WTC11 (cell line): ENCODE data around the gene IZUMO1. TPM values are rescaled to one million over a fixed set of nuclear protein-coding genes. Genes with fewer than 3 reads are reported as not detected.
A peak's percentile ranks its signal among the peaks of the same experiment; 100 is the strongest.

Experiments
- ATAC-seq: fragments of 200-7000 bp; cut with Tn5 transposase; 2 replicates; pipeline ENCODE4 v1.10.0; 2021; ENCODE audit warnings: mild to moderate bottlenecking, moderate library complexity
- CTCF ChIA-PET: fragments of 300-600 bp; sonication (Branson Sonifier 250); formaldehyde crosslinking; loops from one replicate; lab custom pipeline; 2021; ENCODE audit warnings: antibody characterized with exemption; lab: Charles Lee
- POLR2A ChIA-PET: fragments of 350-600 bp; sonication (Branson Sonifier 250); formaldehyde crosslinking; loops from one replicate; lab custom pipeline; 2021; ENCODE audit warnings: antibody characterized with exemption; lab: Charles Lee
- DNase-seq: peaks from one replicate; pipeline ENCODE4 v3.0.0; 2021; ENCODE audit warnings: low spot score
- H3K27ac Mint-ChIP-seq: 2 replicates; pipeline ENCODE4 v1.8.0; 2021; ENCODE audit warnings: mixed read lengths
- H3K27me3 Mint-ChIP-seq: 2 replicates; pipeline ENCODE4 v1.8.0; 2021; ENCODE audit warnings: low read depth, mild to moderate bottlenecking, moderate library complexity, mixed read lengths
- H3K36me3 Mint-ChIP-seq: 2 replicates; pipeline ENCODE4 v1.8.0; 2021; ENCODE audit warnings: mixed read lengths
- H3K4me1 Mint-ChIP-seq: 2 replicates; pipeline ENCODE4 v1.8.0; 2022; ENCODE audit warnings: mixed read lengths
- H3K4me3 Mint-ChIP-seq: 2 replicates; pipeline ENCODE4 v1.8.0; 2021; ENCODE audit warnings: mild to moderate bottlenecking, moderate library complexity, mixed read lengths
- H3K9me3 Mint-ChIP-seq: 2 replicates; pipeline ENCODE4 v1.8.0; 2021; ENCODE audit warnings: mixed read lengths
- CBFB ChIP-seq: sonication (generic); formaldehyde crosslinking; IDR thresholded peaks from 2 replicates; pipeline ENCODE4 v1.8.1; 2022; ENCODE audit warnings: mild to moderate bottlenecking, low read depth, missing genetic modification reagents
- CREB1 ChIP-seq: sonication (generic); formaldehyde crosslinking; IDR thresholded peaks from 2 replicates; pipeline ENCODE4 v1.8.0; 2023; ENCODE audit warnings: mild to moderate bottlenecking, missing genetic modification reagents
- CREM ChIP-seq: sonication (generic); formaldehyde crosslinking; IDR thresholded peaks from 2 replicates; pipeline ENCODE4 v1.8.1; 2022; ENCODE audit warnings: mild to moderate bottlenecking, missing genetic modification reagents, moderate library complexity
- ELF4 ChIP-seq: sonication (generic); formaldehyde crosslinking; IDR thresholded peaks from 2 replicates; pipeline ENCODE4 v1.8.1; 2022; ENCODE audit warnings: low read depth, mild to moderate bottlenecking, moderate library complexity, missing genetic modification reagents
- ETV6 ChIP-seq: sonication (generic); formaldehyde crosslinking; IDR thresholded peaks from 2 replicates; pipeline ENCODE4 v1.8.1; 2022; ENCODE audit warnings: mild to moderate bottlenecking, missing genetic modification reagents
- FOXK1 ChIP-seq: sonication (generic); formaldehyde crosslinking; IDR thresholded peaks from 2 replicates; pipeline ENCODE4 v1.8.0; 2022; ENCODE audit warnings: mild to moderate bottlenecking, moderate library complexity, missing genetic modification reagents
- FOXP1 ChIP-seq: sonication (generic); formaldehyde crosslinking; IDR thresholded peaks from 2 replicates; pipeline ENCODE4 v1.8.0; 2022; ENCODE audit warnings: missing genetic modification reagents, mild to moderate bottlenecking, moderate library complexity, borderline replicate concordance
- GABPB1 ChIP-seq: sonication (generic); formaldehyde crosslinking; IDR thresholded peaks from 2 replicates; pipeline ENCODE4 v1.8.1; 2023; ENCODE audit warnings: mild to moderate bottlenecking, missing genetic modification reagents
- HMGA2 ChIP-seq: fragments of 250-450 bp; sonication (Bioruptor Pico); IDR thresholded peaks from 2 replicates; pipeline ENCODE4 v1.4.0; 2021; ENCODE audit warnings: mild to moderate bottlenecking, moderate library complexity
- JUN ChIP-seq: sonication (generic); formaldehyde crosslinking; IDR thresholded peaks from 2 replicates; pipeline ENCODE4 v1.8.0; 2023; ENCODE audit warnings: mild to moderate bottlenecking, missing genetic modification reagents
- MXD4 ChIP-seq: fragments of 250-450 bp; sonication (Bioruptor Pico); IDR thresholded peaks from 2 replicates; pipeline ENCODE4 v1.8.0; 2021; ENCODE audit warnings: mild to moderate bottlenecking, moderate library complexity, borderline replicate concordance
- OVOL2 ChIP-seq: fragments of 250-450 bp; sonication (Bioruptor Pico); IDR thresholded peaks from 2 replicates; pipeline ENCODE4 v1.9.0; 2021; ENCODE audit warnings: mild to moderate bottlenecking, borderline replicate concordance
- SP1 ChIP-seq: sonication (generic); formaldehyde crosslinking; conservative IDR thresholded peaks from 2 replicates; pipeline ENCODE4 v1.8.1; 2022; ENCODE audit warnings: missing genetic modification reagents
- TEAD1 ChIP-seq: sonication (generic); formaldehyde crosslinking; IDR thresholded peaks from 2 replicates; pipeline ENCODE4 v1.8.0; 2022; ENCODE audit warnings: mild to moderate bottlenecking, missing genetic modification reagents
- ZBTB21 ChIP-seq: sonication (generic); formaldehyde crosslinking; IDR thresholded peaks from 2 replicates; pipeline ENCODE4 v1.8.1; 2023; ENCODE audit warnings: mild to moderate bottlenecking, missing genetic modification reagents, borderline replicate concordance
- ZNF121 ChIP-seq: sonication (generic); formaldehyde crosslinking; IDR thresholded peaks from 2 replicates; pipeline ENCODE4 v1.8.0; 2023; ENCODE audit warnings: missing genetic modification reagents
- ZNF138 ChIP-seq: sonication (generic); formaldehyde crosslinking; conservative IDR thresholded peaks from 2 replicates; pipeline ENCODE4 v1.8.1; 2022; ENCODE audit warnings: mild to moderate bottlenecking, moderate library complexity, missing genetic modification reagents
- ZNF396 ChIP-seq: fragments of 250-450 bp; sonication (Bioruptor Pico); IDR thresholded peaks from 2 replicates; pipeline ENCODE4 v1.8.0; 2021; ENCODE audit warnings: mild to moderate bottlenecking, moderate library complexity, borderline replicate concordance
- total RNA-seq: library from RNA; stranded (reverse); gene quantifications from 3 replicates; pipeline ENCODE4 v1.2.3, GENCODE V29; 2021
- TF ChIP-seq, protein P1 (sequence below): fragments of 200-600 bp; IDR thresholded peaks from 2 replicates; pipeline ENCODE4 v1.8.0; 2022; ENCODE audit warnings: antibody characterized with exemption
- TF ChIP-seq, protein P2 (sequence below): sonication (generic); formaldehyde crosslinking; conservative IDR thresholded peaks from 2 replicates; pipeline ENCODE4 v1.8.1; 2022; ENCODE audit warnings: mild to moderate bottlenecking, missing genetic modification reagents
- TF ChIP-seq, protein P3 (sequence below): sonication (generic); formaldehyde crosslinking; IDR thresholded peaks from 2 replicates; pipeline ENCODE4 v1.8.1; 2022; ENCODE audit warnings: low read depth, mild to moderate bottlenecking, moderate library complexity, missing genetic modification reagents, borderline replicate concordance
- TF ChIP-seq, protein P4 (sequence below): sonication (generic); formaldehyde crosslinking; IDR thresholded peaks from 2 replicates; pipeline ENCODE4 v1.8.1; 2023; ENCODE audit warnings: mild to moderate bottlenecking, missing genetic modification reagents, moderate library complexity
- TF ChIP-seq, protein P5 (sequence below): sonication (generic); formaldehyde crosslinking; IDR thresholded peaks from 2 replicates; pipeline ENCODE4 v1.8.0; 2023; ENCODE audit warnings: missing genetic modification reagents
- TF ChIP-seq, protein P6 (sequence below): fragments of 250-450 bp; sonication (Bioruptor Pico); IDR thresholded peaks from 2 replicates; pipeline ENCODE4 v1.9.0; 2021; ENCODE audit warnings: moderate library complexity, mild to moderate bottlenecking, inconsistent platforms, borderline replicate concordance
- TF ChIP-seq, protein P7 (sequence below): fragments of 250-450 bp; sonication (Bioruptor Pico); IDR thresholded peaks from 2 replicates; pipeline ENCODE4 v1.9.0; 2021; ENCODE audit warnings: mild to moderate bottlenecking

The IZUMO1 gene
- total RNA-seq, 1 experiment from 2014 or later: 2.2 TPM

DNA sequence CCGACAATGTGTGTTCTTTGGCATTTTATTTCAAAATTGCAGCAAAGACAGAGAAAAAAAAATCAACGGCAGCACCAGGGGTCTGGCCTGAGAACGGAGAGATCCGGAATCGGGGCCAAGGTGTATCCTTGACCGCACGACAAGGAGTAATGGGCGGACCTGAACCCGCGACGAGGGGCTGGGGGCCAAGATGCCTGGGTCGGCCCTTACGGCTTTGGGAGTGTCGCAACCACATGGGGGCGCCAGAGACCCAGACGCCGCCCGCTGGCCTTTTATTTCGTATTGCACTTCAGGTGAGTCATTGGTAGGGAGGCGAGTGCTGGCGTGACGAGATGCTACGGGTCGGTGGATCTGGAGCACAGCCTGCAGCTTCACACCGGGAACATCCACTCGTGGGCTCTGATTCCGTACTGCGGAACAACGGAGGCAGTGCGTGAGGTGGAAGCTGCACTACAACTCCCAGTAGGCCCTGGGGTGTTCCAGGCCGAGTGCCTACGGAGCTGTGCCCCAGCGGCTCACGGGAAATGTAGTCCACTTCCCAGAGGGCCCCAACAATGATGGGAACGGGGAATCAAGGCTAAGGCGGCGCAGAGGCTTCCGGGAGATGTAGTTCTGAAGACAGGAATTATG, 48.5 kb upstream of the IZUMO1 start (continued):
- TF ChIP-seq FOXK1 (CRISPR knock-in tag) (peak; percentile 76), ELF4 (CRISPR knock-in tag) (no peak), CREM (CRISPR knock-in tag) (0 out of 2 replicates have a peak, but pooled peaks have one; percentile 36), ETV6 (CRISPR knock-in tag) (0 out of 2 replicates have a peak, but pooled peaks have one; percentile 48), GABPB1 (CRISPR knock-in tag) (no peak), ZNF396 (CRISPR knock-in tag) (no peak), ZNF121 (CRISPR knock-in tag) (0 out of 2 replicates have a peak, but pooled peaks have one; percentile 11), TEAD1 (CRISPR knock-in tag) (peak; percentile 70), SP1 (CRISPR knock-in tag) (peak; percentile 79), CBFB (CRISPR knock-in tag) (no peak)
- TF ChIP-seq, protein P1, sequence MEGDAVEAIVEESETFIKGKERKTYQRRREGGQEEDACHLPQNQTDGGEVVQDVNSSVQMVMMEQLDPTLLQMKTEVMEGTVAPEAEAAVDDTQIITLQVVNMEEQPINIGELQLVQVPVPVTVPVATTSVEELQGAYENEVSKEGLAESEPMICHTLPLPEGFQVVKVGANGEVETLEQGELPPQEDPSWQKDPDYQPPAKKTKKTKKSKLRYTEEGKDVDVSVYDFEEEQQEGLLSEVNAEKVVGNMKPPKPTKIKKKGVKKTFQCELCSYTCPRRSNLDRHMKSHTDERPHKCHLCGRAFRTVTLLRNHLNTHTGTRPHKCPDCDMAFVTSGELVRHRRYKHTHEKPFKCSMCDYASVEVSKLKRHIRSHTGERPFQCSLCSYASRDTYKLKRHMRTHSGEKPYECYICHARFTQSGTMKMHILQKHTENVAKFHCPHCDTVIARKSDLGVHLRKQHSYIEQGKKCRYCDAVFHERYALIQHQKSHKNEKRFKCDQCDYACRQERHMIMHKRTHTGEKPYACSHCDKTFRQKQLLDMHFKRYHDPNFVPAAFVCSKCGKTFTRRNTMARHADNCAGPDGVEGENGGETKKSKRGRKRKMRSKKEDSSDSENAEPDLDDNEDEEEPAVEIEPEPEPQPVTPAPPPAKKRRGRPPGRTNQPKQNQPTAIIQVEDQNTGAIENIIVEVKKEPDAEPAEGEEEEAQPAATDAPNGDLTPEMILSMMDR: peak; percentile 92
- TF ChIP-seq, protein P2, sequence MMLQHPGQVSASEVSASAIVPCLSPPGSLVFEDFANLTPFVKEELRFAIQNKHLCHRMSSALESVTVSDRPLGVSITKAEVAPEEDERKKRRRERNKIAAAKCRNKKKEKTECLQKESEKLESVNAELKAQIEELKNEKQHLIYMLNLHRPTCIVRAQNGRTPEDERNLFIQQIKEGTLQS (CRISPR knock-in tag): no peak

DNA sequence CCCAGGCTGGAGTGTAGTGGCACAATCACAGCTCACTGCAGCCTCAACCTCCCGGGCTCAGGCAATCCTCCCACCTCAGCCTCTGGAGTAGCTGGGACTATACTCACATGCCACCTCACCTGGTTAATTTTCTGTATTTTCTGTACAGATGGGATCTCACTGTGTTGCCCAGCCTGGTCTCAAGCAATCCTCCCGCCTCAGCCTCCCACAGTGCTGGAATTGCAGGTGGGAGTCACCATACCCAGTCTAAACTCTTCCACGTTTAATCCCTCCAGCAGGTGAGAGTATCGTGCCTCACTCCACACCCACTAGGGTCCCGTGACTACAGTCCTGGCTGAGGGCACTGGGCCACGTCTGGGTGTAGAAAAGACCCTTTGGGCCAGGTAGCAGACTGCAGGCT, 47.6 kb upstream of the IZUMO1 start:
- H3K4me3 Mint-ChIP-seq: peak overlapping the region; percentile 96; the same call in 1 of the 2 replicates
- no peaks in the 10 kb centered on the region; the same call in none of the 2 replicates for H3K27me3 Mint-ChIP-seq
- no peaks in the 10 kb centered on the region for H3K36me3 Mint-ChIP-seq
- no peak for DNase-seq
- CTCF ChIA-PET: interaction anchor here (0.7 to 6.7 kb wide), 7 partner anchors 9 to 997 kb away, joined by 3 to 132 read pairs (median 5); partner anchors contain the start of genes BCAT2 and HSD17B14
- POLR2A ChIA-PET: interaction anchor here (0.7 to 1.6 kb wide), 2 partner anchors 12 to 44 kb away, joined by 3 to 11 read pairs; no protein-coding TSS in a partner anchor
- no peak for ATAC-seq
- peaks cover 16% of the 10 kb centered on the region for H3K4me1 Mint-ChIP-seq
- H3K27ac Mint-ChIP-seq: no peak overlapping the region
- TF ChIP-seq, protein P3, sequence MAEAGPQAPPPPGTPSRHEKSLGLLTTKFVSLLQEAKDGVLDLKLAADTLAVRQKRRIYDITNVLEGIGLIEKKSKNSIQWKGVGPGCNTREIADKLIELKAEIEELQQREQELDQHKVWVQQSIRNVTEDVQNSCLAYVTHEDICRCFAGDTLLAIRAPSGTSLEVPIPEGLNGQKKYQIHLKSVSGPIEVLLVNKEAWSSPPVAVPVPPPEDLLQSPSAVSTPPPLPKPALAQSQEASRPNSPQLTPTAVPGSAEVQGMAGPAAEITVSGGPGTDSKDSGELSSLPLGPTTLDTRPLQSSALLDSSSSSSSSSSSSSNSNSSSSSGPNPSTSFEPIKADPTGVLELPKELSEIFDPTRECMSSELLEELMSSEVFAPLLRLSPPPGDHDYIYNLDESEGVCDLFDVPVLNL (CRISPR knock-in tag): no peak
- 0 out of 2 replicates have a peak, but pooled peaks have one; percentile 11 for TF ChIP-seq FOXP1 (CRISPR knock-in tag)
- peak; percentile 88 for TF ChIP-seq ZNF121 (CRISPR knock-in tag)
- no peaks in the 10 kb centered on the region for H3K9me3 Mint-ChIP-seq

DNA sequence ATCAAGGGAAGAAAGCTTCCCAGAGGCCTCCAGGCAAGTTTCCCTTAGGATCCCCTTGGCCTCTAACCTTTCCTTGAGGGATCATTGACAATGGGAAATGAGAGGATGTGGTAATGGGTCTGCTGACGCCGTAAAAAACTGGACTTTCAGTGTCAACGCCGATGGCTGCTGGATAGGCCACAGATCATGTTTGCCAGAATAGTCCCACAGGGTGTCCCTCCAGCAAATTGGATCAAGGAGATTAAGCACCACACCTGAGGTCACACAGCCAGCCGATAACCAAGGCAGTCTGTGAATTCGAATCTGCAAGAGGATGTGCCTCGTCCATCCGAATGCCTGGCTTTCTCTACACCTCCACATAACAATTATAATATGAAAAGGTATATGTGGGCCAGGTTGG, 46.6 kb upstream of the IZUMO1 start:
- Mint-ChIP-seq H3K9me3 (no peaks in the 10 kb centered on the region), H3K27ac (no peak overlapping the region), H3K27me3 (no peaks in the 10 kb centered on the region; the same call in none of the 2 replicates), H3K36me3 (no peaks in the 10 kb centered on the region), H3K4me1 (peaks cover 7% of the 10 kb centered on the region), H3K4me3 (no peak overlapping the region)
- DNase-seq (no peak), ATAC-seq (no peak)
- POLR2A ChIA-PET: no interaction called here
- CTCF ChIA-PET: interaction anchor here (0.8 to 6.7 kb wide), 7 partner anchors 10 to 54 kb away, joined by 4 to 132 read pairs (median 5); partner anchors contain the start of genes BCAT2 and HSD17B14
- TF ChIP-seq ZBTB21 (CRISPR knock-in tag) (no peak), ELF4 (CRISPR knock-in tag) (no peak), OVOL2 (CRISPR knock-in tag) (no peak), JUN (CRISPR knock-in tag) (no peak), ZNF138 (no peak), ETV6 (CRISPR knock-in tag) (no peak), FOXK1 (CRISPR knock-in tag) (no peak), CREB1 (CRISPR knock-in tag) (no peak), MXD4 (no peak), HMGA2 (CRISPR knock-in tag) (no peak)
- TF ChIP-seq, protein P4, sequence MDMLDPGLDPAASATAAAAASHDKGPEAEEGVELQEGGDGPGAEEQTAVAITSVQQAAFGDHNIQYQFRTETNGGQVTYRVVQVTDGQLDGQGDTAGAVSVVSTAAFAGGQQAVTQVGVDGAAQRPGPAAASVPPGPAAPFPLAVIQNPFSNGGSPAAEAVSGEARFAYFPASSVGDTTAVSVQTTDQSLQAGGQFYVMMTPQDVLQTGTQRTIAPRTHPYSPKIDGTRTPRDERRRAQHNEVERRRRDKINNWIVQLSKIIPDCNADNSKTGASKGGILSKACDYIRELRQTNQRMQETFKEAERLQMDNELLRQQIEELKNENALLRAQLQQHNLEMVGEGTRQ (CRISPR knock-in tag): no peak
- TF ChIP-seq, protein P5, sequence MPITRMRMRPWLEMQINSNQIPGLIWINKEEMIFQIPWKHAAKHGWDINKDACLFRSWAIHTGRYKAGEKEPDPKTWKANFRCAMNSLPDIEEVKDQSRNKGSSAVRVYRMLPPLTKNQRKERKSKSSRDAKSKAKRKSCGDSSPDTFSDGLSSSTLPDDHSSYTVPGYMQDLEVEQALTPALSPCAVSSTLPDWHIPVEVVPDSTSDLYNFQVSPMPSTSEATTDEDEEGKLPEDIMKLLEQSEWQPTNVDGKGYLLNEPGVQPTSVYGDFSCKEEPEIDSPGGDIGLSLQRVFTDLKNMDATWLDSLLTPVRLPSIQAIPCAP (CRISPR knock-in tag): no peak
- TF ChIP-seq, protein P3 (CRISPR knock-in tag): no peak
- TF ChIP-seq, protein P6, sequence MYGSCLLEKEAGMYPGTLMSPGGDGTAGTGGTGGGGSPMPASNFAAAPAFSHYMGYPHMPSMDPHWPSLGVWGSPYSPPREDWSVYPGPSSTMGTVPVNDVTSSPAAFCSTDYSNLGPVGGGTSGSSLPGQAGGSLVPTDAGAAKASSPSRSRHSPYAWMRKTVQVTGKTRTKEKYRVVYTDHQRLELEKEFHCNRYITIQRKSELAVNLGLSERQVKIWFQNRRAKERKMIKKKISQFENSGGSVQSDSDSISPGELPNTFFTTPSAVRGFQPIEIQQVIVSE (CRISPR knock-in tag): no peak
- TF ChIP-seq, protein P7, sequence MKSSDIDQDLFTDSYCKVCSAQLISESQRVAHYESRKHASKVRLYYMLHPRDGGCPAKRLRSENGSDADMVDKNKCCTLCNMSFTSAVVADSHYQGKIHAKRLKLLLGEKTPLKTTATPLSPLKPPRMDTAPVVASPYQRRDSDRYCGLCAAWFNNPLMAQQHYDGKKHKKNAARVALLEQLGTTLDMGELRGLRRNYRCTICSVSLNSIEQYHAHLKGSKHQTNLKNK: no peak
